Measurements from ENCODE around the gene DNASE1L2.

DNASE1L2 gene

DNA sequence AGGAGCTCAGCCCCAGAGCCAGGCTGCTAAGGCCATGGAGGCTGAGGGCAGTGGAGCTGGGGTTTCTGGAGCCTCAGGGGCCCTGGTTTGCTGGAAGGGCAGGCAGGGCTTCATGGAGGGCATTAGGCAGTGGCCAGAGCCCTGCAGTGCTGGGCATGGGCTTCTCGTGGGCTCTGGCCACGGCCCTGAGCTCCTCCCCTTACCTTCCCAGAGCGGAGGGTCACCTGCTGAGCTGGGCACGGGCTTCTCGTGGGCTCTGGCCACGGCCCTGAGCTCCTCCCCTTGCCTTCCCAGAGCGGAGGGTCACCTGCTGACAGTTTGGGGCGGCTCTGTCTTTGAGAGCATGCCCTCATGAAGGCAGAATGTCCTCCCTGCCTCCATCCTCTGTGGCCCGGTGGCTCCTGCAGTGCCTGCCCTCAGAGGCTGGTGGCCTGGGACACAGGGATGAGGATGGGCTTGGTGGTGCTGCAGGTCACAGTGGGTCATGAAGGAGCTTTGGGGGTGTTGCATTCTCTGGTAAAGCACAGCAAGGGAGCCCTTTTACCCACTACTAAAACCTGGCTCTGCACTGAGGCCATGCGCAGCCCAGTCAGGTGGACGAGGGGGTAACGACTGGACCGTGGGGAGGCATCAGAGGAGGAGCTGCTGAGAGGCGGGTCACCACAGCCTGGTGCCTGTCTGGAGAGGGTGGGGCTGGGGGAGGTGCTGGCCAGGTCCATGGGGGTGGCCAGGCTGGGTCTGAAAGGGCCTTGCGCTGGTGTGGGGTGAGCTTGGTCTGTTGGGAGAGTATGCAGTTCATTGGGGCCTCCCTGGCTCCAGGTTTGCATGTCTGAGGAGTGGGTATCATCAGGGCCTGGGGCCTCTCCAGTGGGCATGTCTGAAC lies 34.6 kb downstream of the DNASE1L2 start:
- no peak for DNase-seq (ENCODE audit: low spot score)

DNA sequence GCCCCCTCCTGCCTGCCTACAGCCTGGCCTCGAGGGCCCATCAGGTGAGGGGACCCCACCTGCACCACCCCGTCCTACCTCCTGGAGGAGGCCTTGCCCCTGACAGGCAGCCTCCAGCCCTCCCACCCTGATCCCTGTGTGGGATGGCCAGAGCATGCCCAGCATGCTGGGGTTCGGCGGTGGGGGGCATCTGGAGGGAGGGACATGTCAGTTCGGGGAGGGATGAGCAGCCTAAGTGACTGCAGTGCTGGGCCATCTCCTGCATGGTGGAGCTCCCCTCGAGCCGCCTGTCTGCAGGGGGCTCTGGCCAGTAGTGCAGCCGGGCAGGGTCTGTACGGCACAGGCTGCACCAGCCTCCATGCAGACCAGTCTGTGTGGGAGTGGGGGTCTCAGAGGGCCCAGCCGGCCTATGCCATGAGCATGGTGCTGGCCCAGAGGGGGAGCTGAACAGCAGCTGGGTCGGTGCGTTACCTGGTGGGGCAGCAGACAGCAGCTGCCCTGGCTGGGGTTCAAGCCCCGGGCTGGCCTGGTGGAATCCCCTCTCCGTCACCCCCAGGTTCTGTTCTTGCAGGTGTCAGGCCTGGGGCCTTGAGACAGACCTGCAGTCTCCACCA lies 35.7 kb downstream of the DNASE1L2 start:
- no peak for DNase-seq (ENCODE audit: low spot score)

DNA sequence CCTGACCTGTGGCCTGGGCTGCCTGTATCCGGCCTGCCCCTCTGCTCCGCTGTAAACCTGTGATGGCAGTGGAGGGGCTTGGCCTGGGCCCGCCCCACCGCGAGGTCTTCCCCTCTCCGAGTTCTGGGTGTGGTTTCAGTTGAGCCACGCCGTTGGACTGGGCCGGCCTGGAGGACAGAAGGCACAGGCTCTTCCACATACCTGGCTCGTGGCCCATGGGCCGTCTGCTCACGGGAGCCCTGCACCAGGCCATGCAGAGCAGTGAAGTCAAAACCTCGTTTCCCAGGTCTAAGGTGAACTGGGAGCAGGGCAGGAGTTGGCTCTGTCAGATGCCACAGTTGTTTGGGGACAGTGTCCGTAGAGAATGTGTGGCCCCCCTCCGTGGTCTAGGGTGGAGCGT lies 37.2 kb downstream of the DNASE1L2 start:
- no peak for DNase-seq (ENCODE audit: low spot score)

DNA sequence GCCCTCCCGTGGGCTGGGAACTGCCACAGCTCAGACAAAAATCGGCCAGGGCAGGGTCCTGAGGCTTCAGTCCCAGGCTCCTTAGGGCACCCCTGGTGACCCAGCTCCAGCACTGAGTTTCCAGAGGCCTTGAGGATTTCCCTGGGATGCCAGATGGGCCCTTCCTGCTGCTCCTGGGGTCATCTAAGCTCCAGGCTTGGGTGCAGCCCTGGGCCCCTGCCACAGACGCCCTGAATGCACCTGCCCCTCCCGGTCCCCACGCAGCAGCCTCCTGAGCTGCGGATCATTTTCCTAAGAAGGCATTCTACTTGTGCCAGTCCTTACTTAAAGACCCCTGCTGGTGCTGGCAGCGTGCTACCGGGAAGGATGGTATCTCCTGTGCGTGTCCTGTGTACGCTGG lies 37.7 kb downstream of the DNASE1L2 start:
- no peak for DNase-seq (ENCODE audit: low spot score)

DNA sequence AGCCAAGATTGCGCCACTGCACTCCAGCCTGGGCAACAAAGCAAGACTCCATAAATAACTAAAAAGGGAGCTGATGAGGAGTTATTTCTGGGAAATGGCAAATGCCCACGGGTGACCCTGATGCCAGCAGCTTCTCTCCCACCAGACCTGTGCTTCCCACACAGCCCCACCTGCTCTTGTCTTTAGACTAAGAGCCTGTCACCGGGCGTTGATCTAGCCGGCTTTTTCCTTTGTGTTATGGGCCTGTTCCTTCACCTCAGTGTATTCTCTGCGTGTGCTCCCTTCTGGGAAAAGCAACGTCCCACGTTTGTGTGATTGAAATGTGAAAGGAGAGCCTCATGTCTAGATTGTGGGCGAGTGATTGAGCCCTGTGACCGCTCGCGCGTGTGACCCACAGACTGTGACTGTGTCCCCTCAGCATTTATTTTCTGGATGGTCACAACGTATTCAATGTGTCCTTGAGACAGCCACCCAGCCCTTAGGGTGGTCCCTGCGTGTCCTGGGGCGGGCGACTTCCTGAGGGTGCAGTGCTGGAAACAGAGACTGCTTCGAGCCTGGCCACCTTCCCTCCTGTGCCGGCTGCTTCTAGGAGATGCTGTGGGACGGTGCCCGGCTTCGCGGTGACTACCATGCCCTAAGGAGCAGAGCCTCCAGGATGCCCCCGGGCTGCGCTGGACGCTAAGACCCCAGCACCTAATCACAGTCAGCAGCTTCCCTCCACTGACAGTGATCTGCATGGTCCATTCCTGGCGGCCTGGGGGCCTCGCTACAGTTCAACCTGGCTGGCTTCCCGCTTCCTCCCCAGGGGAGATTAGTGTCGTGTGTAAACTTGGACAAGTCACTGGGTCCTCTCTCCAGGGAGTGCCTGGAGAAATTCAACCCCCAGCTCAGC lies 39.5 kb downstream of the DNASE1L2 start:
- DNase-seq (ENCODE audit: low spot score), result no peak

DNA sequence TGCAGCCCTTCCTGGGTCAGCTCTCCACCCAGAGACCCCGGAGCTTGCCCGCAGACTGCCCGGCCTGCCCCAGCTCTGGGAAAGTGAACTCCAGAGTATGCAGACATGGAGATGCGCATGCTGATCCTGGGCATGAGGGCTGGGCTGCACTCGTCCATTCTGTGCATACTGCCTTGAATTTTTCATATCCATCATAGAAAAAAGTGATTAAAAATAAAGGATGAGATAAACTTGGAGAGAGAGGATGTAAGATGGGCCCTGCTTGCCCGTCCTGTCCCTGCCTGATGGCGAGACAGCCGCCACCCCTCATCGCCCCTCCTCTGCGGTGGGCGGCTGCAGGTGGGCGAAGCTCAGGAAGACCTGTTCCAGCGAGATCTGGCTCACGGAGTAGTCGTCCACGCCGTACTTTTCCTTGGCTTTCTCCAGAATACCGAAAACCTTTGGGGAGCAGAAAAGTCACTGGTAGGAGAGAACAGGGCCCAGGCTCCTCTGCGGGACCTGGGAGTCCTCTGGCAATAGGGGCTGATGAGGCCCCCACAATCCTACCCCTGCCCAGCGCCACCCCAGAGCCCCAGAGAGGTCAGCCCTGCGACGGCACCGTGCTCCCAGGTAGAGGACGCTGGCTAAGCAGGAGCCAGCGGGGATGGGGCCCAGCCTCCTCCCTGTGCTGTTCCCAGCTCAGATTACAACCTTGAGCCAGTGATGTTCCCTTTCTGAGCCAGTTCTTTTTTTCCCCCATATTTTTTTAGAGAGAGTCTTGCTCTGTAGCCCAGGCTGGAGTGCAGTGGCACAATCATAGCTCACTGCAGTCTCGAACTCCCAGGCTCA lies 40.3 kb downstream of the DNASE1L2 start:
- no peak for DNase-seq (ENCODE audit: low spot score)

DNA sequence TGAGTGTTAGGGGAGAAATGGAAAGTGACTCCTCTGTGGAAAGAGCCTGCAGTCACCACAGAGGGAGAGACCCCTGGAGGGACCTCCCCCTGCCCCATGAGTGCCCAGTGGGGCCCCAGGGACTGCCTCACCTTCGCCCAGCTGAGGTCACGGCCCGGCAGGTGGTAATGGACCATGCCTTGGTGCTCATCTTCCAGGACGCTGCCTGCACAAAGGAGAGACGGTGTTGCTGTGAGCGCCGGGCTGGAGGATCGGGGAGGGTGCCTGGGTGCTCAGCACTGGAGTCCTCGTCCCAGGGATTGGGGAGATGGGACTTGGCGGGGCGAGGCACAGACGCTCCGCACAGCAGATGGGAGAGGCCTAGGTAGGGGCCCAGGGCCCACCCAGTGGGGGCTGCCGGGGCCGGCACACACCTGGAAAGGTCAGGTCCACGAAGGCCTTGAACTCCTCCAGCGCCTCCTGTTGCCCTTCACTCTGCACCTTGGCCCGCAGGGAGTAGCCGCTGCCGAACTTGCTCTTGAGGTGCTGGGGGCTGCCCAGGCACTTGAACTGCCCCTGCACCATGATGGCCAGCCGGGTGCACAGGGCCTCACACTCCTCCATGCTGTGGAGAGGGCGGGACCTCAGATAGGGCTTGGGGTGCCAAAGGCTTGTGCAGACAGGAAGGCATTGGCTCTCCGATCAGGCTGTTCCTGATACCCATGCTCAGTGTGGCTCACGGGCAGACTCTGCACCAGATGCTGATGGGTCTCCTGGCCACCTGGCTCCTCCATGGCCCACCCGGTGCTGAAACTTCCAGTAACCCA lies 41.4 kb downstream of the DNASE1L2 start:
- DNase-seq (ENCODE audit: low spot score), result no peak

DNA sequence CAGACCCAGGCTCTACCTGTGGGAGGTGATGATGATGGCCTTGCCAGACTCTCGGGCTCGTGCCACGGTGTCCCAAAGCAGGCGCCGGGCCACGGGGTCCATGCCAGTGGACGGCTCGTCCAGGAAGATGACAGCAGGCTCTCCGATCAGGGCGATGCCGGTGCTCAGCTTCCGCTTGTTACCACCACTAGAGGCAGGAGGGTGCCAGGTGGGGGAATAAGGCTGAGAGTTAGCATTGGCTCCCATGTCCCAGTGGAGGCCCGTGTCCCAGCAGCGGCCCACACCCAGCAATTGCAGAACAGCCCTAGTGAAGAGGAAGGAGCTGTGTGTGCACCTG lies 42.0 kb downstream of the DNASE1L2 start:
- no peak for DNase-seq (ENCODE audit: low spot score)

DNA sequence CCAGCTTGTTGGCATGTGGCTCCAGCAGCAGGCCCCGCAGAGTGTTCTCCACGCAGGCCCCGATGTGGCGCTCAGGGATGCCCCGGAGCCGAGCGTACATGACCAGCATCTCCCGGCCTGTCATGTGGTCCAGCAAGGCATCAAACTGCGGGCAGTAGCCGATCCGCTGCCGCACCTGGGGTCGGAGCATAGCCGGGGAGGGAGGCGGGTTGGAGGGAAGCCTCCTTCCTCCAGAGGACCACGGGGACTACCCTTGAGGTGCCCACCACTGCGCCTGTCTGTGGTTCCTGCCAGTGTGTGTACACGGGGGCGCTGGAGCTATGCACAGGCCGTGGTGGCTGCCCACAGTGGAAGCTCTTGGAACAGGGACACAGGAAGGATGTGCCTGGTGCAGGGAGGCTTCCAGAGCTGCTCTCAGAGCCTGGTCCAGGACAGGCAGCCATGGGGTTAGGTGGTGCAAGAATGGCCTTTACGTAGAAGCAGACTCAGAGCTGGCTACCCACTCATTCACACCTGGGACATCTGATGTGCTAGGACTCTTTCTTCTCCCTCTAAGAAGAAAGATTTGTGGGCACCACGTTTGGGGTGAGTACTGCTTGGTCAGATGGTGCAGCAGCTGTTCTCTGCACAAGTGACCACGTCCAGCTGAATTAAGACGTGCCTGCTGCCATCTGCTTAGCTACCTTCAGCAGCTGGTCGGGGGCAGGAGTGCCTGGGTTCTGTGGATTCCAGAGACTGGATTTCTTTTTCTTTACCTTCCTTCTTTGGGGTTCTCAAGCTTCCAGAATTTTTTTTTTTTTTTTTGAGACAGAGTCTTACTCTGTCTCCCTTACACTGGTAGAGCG lies 42.9 kb downstream of the DNASE1L2 start:
- no peak for DNase-seq (ENCODE audit: low spot score)

DNA sequence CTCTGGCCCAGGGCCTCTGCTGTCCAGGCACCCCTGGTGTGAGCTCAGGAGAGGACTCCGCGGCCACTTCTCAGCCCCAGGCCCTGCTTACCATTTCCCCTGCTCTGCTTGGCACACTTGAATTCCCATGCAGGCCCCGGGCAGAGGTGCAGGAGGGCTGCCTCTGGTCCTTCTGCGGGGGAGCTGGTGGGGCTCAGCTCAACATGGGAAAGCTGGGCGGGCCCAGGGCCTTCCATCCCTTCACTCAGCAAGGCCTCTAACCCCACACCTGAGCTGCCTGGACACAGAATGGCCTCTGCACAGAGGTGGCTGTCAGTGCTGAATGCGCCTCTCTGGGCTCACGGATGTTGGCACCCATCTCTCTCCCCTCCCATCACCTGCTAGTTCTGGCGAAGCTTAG lies 44.2 kb downstream of the DNASE1L2 start:
- no peak for DNase-seq (ENCODE audit: low spot score)

DNA sequence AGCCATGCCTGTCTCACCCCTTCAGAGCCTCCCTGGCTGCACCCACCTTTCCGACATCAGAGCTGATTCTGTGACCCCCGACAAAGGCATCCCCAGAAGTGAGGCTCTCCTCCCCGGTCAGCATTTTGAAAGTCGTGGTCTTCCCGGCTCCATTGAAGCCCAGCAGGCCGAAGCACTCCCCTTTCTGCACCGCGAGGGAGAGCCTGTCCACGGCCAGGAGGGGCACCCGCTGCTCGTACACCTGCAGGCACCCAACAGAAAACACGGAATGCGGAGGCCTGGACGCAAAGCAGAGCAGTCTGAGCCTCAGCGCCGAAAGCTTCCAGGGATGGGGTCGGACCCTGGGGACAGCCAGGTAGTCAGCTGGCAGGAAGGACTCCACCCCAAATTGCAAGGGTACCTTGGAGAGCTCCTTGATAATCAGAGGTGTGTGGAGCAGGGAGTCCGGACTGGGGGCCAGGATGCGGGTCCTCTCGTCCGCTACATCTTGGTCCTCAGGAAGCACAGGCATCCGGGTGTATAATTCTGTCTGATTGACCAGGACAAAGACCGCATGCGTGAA lies 44.8 kb downstream of the DNASE1L2 start:
- no peak for DNase-seq (ENCODE audit: low spot score)

DNA sequence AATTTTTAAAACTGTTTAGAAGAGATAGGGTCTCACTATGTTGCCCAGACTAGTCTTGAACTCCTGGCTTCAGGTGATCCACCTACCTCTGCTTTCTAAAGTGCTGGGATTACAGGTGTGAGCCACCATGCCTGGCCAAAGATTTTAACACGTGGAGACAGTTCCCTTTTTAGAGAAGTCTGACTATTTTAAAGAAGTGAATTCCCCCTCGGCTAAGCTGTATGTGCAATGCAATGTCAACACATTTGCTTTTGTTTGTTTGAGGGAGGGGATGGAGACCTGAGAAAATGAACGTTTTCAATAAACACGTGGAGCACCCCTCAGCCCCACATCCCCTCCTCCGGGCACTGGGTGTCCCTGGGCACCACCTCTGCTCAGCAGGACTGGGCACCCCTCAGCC lies 46.0 kb downstream of the DNASE1L2 start:
- no peak for DNase-seq (ENCODE audit: low spot score)

DNA sequence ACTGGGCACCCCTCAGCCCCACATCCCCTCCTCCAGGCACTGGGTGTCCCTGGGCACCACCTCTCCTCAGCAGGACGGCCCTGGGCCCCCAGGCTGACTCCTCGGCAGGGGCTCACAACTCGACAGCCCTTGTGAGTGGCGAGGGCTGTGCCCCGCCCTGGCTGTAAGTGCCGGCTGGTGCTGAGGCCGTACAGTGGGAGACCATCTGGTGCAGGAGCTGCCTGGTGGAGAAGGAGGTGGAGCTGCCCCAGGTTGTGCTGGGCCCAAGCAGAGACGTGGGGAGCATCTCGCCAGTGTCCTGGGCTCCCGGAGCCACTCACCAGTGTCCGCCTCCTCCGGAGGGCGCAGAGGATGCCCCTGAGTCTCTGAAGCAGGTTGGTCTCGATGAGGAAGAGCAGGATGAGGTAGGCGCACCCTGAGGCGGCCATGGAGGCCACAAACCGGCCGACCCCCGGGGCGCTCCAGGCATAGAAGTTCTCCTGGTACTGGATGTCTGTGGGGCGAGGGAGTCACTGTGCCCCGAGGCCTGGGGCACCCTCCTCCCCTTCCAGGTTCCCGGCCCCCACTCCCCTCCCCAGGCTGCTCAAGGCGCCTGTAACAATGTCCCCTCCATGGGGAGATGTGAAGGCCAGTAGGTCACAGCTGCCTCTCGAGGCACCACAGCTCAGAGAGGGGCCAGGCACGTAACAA lies 46.8 kb downstream of the DNASE1L2 start:
- DNase-seq (ENCODE audit: low spot score), result no peak

DNA sequence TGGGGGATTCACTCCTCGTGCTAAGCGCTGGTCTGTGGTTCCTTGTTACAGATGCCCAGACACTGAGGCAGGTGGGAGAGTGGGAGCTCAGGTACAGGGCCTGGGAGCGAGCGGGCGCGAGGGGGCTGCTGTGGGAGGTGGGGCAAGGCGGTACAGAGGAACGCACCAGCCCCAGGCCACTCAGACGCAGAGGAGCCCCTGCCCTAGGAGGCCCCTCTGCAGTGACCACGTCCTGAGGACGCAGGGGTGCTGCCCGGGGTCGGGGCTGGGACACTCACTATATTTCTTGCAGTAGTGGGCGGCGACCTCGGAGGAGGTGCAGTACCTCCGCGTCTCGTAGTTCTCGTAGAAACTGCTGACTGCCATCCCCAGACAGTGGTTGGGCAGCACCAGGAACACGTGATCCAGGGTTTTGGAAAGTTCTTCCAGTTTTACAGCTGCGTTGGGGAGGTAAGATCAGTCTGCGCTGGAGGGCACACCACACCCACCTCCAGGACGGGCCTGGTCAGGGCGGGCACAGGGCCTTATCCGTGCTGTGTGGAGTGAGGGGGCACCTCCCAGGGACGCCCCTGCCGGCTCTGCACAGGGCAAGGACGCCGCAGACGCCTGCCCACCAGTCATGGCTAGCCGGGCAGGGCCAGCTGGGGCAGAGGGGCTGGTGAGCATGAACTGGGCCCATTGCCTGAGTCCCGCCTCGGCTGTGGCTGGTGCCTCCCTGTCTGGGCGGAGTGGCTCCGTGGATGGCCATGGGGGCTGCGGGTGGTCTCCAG lies 47.9 kb downstream of the DNASE1L2 start:
- DNase-seq (ENCODE audit: low spot score), result no peak

DNA sequence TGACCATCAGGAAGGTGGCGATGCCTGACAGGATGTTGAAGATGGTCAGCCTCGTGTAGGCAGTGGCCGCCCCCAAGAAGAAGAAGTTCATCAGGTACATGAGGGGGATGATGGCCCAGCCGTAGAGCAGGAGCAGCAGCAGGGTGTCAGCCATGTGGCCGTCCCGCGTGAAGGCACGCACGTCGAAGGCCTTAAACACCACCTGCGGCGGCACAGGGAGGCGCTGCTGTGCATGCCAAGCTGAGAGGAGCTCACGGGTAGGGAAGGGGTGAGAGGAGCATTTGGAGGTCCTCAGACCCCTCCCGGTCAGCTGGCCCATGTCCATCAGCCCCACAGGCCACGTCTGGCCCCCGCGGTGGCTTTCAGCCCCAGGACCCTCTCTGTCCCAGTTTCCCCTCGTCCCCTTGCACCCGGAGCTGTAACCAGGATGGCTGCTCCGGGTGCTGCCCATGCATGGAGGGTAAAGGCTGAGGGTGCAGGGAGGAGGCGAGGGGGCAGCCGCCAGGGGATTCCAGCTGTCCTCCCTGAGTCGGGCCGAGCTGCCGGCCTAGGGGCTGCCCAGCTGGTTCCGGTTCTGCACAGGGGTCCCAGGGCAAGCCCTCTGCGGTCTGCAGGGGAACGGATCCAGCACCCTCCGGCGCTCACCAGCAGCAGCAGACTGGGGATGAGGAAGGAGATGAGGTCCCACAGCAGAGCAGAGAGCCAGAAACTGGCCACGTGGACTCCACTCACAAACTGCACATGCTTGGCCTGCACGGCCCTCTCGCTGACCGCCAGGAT lies 48.7 kb downstream of the DNASE1L2 start:
- no peak for DNase-seq (ENCODE audit: low spot score)

DNA sequence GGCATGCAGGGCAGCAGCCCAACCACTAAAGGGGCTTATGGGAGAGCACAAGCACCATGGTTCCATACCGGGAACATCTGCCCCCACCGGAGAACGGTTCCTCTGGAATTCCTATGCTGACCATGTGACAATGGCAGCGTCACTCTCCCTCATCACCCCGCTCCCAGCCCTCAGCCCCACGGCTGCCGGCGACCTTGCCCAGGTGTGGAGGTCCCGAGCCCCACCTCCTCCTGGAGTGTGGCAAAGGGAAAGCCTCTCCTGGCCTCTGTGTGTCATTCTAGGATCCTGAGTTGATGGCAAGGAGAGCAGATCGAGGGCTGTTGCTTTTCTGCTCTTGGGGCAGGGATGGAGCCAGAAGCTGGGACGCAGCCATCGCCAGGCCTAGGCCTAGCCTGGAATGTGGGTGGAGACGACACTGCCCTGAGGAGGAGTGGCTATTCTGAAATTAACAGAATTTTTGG lies 49.5 kb downstream of the DNASE1L2 start:
- no peak for DNase-seq (ENCODE audit: low spot score)

DNA sequence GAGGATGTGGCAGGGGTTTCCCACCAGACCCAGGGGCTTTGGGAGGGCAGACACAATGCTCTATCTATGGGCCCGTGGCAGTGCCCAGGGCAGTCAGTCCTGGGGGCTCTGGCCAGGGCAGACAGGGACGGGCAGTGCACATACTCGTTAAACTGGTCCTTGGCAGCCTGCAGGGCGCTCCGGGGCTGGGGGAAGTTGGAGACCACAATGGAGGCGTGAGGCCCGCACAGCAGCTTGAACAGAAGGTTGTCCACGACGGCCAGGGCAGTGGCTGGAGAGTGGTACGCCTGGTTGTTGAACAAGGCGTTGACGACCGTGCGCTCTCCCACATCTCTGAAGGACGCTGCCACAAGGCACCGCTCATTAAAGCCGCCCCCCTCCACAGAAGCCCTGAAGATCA lies 50.3 kb downstream of the DNASE1L2 start:
- DNase-seq (ENCODE audit: low spot score), result no peak
